OCI-LY3 (cell line): Measurements from ENCODE around the gene TMEM9B.
A peak's percentile ranks its signal among the peaks of the same experiment; 100 is the strongest.

Experiments
- H2AFZ ChIP-seq: fragments of 200-600, 300-600 bp; shearing (Covaris generic); 2 replicates; pipeline ENCODE4 v1.6.0; 2014; ENCODE audit warnings: antibody characterized with exemption, low read depth, low read length
- H3K27ac ChIP-seq: fragments of 200-600, 300-600 bp; sonication (generic); 2 replicates; pipeline ENCODE4 v1.5.1; 2014; ENCODE audit warnings: mild to moderate bottlenecking, low read length, moderate library complexity, mixed read lengths
- H3K27me3 ChIP-seq: fragments of 200-600, 300-600 bp; sonication (generic); 2 replicates; pipeline ENCODE4 v1.6.1; 2014; ENCODE audit warnings: low read depth, low read length, mixed read lengths
- H3K36me3 ChIP-seq: fragments of 200-600, 300-600 bp; sonication (generic); replicated peaks from 2 replicates; pipeline ENCODE3; 2014; ENCODE audit warnings: low read depth, low read length, mixed read lengths
- H3K4me1 ChIP-seq: fragments of 300-600, 200-600 bp; sonication (generic); 2 replicates; pipeline ENCODE4 v1.6.1; 2014; ENCODE audit warnings: low read length, mixed read lengths
- H3K4me2 ChIP-seq: fragments of 200-600, 300-600 bp; sonication (generic); 2 replicates; pipeline ENCODE4 v1.6.1; 2014; ENCODE audit warnings: low read length, mixed read lengths
- H3K4me3 ChIP-seq: fragments of 300-600, 200-600 bp; sonication (generic); 2 replicates; pipeline ENCODE4 v1.5.1; 2014; ENCODE audit warnings: antibody characterized with exemption, mild to moderate bottlenecking, low read length, moderate library complexity
- H3K79me2 ChIP-seq: fragments of 300-600, 200-600 bp; shearing (Covaris generic); 2 replicates; pipeline ENCODE4 v1.6.1; 2014; ENCODE audit warnings: mild to moderate bottlenecking, low read length, mixed read lengths
- H3K9ac ChIP-seq: fragments of 300-600, 200-600 bp; shearing (Covaris generic); 2 replicates; pipeline ENCODE4 v1.6.0; 2014; ENCODE audit warnings: mild to moderate bottlenecking, low read length, moderate library complexity
- H3K9me3 ChIP-seq: fragments of 200-600, 300-600 bp; shearing (Covaris generic); 2 replicates; pipeline ENCODE4 v1.6.1; 2014; ENCODE audit warnings: low read length, mixed read lengths; ENCODE audit not compliant: insufficient read depth
- H4K20me1 ChIP-seq: fragments of 200-600, 300-600 bp; sonication (generic); 2 replicates; pipeline ENCODE4 v1.6.1; 2016; ENCODE audit warnings: low read length, mixed read lengths; ENCODE audit not compliant: insufficient read depth
- CTCF ChIP-seq: fragments of 200-600, 300-600 bp; sonication (generic); IDR thresholded peaks from 2 replicates; pipeline ENCODE4 v1.5.1; 2014; ENCODE audit warnings: antibody characterized with exemption, low read length, low read depth
- EZH2phosphoT487 ChIP-seq: fragments of 200-600 bp; shearing (Covaris generic); IDR thresholded peaks from 2 replicates; pipeline ENCODE4 v1.6.1; 2018; ENCODE audit warnings: antibody characterized with exemption, mixed run types, low read depth

TMEM9B gene

DNA sequence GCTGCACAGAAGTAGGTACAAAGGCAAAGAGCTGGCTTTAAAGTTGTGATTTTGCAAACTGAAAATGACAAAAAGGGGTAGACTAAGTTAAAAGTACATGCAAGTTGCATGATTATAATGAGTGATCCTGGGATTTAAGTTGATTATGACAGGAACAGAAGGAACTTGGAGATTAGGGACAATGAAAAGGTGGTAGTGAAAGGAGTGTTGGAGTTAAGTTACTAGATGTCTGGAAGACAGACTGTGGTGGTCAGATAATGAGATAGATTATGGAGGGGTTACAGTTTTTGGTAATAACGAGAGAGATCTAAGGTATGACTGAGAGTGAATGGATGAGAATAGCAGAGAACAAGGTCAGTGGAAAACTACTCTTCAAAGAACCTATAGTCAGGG, 7.7 kb upstream of the TMEM9B start:
- no peaks in the 10 kb centered on the region for H3K79me2 ChIP-seq
- no peaks in the 10 kb centered on the region for H3K4me1 ChIP-seq
- no peak for TF ChIP-seq EZH2phosphoT487
- no peak for TF ChIP-seq CTCF
- no peaks in the 10 kb centered on the region for H3K27me3 ChIP-seq
- no peak overlapping the region for H3K27ac ChIP-seq
- no peak overlapping the region for H3K4me3 ChIP-seq
- H4K20me1 ChIP-seq = no peaks in the 10 kb centered on the region
- no peak overlapping the region for H3K4me2 ChIP-seq
- no peaks in the 10 kb centered on the region for H3K36me3 ChIP-seq
- H2AFZ ChIP-seq = no peak overlapping the region
- no peaks in the 10 kb centered on the region for H3K9me3 ChIP-seq
- no peak overlapping the region for H3K9ac ChIP-seq

- Histone ChIP-seq H2AFZ (no peak overlapping the region), H3K79me2 (no peaks in the 10 kb centered on the region), H4K20me1 (no peaks in the 10 kb centered on the region), H3K9me3 (no peaks in the 10 kb centered on the region), H3K4me1 (no peaks in the 10 kb centered on the region), H3K36me3 (no peaks in the 10 kb centered on the region), H3K4me2 (no peak overlapping the region), H3K27me3 (no peaks in the 10 kb centered on the region), H3K9ac (no peak overlapping the region), H3K4me3 (no peak overlapping the region), H3K27ac (no peak overlapping the region)
- no peak for TF ChIP-seq EZH2phosphoT487
- TF ChIP-seq CTCF = no peak
Observed at GRCh38 chr11:8971196-8971923, 7.1 kb upstream of the TMEM9B start.

DNA sequence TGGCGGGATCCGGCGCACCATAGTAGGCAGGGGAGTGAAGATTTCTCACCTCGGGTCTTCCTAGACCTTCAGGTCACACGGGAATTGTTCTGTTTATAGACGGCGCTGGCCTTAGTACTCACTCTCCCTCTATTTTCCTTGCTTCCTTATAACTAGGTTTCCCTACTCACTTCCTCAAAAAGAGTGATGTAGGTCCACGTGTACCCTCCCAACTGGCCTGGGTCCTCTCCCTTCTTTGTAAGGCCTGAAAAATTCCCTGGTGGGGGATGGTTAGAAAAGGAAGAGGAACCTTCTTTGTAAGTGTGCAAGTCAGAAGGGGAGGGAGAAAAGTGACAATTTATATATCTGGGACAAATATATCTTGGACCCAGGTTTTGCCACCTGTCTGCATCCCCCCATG, 2.9 kb upstream of the TMEM9B start:
- Histone ChIP-seq H3K36me3 (no peaks in the 10 kb centered on the region), H4K20me1 (no peaks in the 10 kb centered on the region), H3K4me2 (no peak overlapping the region), H3K4me1 (peaks cover 13% of the 10 kb centered on the region), H3K4me3 (no peak overlapping the region), H3K27me3 (no peaks in the 10 kb centered on the region), H3K9me3 (no peaks in the 10 kb centered on the region), H3K9ac (no peak overlapping the region), H2AFZ (no peak overlapping the region), H3K27ac (no peak overlapping the region), H3K79me2 (peaks cover 25% of the 10 kb centered on the region)
- TF ChIP-seq EZH2phosphoT487 (no peak), CTCF (no peak)

DNA sequence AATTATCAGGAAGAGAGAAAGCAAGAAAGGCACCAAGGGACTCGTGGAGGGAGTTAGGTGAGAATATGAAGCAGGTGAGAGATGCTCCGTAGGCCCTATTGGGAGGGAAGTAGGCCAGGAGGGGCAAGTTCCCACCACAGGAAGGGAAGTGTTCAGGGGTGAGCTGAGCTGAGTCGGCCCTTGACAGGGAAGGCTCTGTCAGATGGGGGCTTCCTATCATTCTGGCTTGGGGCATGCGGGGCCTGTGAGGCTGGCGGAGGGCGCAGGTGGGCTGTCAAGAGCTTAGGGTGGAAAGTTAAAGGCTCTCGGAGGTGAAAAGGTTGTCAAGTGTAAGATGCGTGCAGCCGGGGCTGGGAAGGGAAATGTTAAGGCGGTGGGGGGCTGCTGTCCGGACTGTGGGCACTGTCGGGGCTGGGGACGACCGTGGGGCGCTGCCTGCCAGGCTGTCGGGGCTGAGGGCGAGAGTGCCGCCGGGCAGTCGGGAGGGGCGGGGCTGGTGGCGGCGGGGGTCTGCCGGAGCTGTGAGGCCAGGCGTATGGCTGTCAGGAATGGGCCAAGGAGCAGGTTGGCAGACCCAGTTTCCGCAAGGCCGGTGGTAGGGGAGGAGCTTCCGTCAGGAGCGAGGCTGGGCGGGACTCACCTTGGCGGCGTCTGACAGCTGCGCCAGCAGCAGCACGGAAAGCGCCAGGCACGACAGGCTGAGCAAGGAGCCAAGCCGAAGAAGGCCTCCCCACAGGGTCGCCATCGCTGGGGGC, 496 bp downstream of the TMEM9B start:
- Histone ChIP-seq H3K4me2 (peak overlapping the region; percentile 92), H2AFZ (peak overlapping the region; percentile 71), H3K27me3 (no peaks in the 10 kb centered on the region), H3K4me1 (peaks cover 22% of the 10 kb centered on the region), H3K27ac (peak overlapping the region; percentile 63), H4K20me1 (no peaks in the 10 kb centered on the region), H3K4me3 (peak overlapping the region; percentile 83), H3K9ac (peak overlapping the region; percentile 85), H3K79me2 (peaks cover 46% of the 10 kb centered on the region), H3K36me3 (no peaks in the 10 kb centered on the region), H3K9me3 (no peaks in the 10 kb centered on the region)
- TF ChIP-seq CTCF = no peak
- no peak for TF ChIP-seq EZH2phosphoT487
